ENCODE data around the gene FTCD. TPM values are rescaled to one million over a fixed set of nuclear protein-coding genes. Genes with fewer than 3 reads are reported as not detected.

FTCD gene
- total RNA-seq, 1 donor from 2014 or later, result 8.8 TPM

DNA sequence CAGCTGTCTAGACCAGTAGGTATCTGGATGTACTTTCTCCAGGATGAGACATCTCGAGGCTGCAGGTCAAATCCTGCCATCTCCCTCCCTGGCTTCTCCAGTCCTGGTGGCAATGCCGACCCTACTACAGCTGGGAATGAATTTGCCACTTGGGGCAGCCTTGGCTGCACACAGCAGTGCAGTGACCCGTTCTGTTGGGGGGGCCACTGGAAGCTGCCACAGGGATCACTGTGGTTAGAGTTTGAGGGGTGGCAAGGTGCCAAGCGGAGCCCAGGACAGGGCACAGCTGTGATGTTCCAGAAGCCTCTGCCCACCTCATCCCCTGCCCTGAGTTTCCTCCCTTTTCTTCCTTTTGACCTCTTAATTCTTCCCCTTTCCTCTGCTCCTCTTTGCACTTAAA is 40.4 kb downstream of the FTCD start:
- Mint-ChIP-seq H3K36me3 (peaks cover 14% of the 10 kb centered on the region), H3K27ac (no peak overlapping the region), H3K4me3 (no peak overlapping the region), H3K9me3 (no peaks in the 10 kb centered on the region), H3K4me1 (no peaks in the 10 kb centered on the region), H3K27me3 (ENCODE audit: low read depth) (no peaks in the 10 kb centered on the region)
- DNase-seq (ENCODE audit: low spot score in 2 of 2, unreplicated experiment in 2 of 2), result peak in 1 of 2 experiments; percentile 19
- TF ChIP-seq, protein P1, sequence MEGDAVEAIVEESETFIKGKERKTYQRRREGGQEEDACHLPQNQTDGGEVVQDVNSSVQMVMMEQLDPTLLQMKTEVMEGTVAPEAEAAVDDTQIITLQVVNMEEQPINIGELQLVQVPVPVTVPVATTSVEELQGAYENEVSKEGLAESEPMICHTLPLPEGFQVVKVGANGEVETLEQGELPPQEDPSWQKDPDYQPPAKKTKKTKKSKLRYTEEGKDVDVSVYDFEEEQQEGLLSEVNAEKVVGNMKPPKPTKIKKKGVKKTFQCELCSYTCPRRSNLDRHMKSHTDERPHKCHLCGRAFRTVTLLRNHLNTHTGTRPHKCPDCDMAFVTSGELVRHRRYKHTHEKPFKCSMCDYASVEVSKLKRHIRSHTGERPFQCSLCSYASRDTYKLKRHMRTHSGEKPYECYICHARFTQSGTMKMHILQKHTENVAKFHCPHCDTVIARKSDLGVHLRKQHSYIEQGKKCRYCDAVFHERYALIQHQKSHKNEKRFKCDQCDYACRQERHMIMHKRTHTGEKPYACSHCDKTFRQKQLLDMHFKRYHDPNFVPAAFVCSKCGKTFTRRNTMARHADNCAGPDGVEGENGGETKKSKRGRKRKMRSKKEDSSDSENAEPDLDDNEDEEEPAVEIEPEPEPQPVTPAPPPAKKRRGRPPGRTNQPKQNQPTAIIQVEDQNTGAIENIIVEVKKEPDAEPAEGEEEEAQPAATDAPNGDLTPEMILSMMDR (IDR thresholded peaks at IDR 0.05; ENCODE audit: unreplicated experiment), result no peak

DNA sequence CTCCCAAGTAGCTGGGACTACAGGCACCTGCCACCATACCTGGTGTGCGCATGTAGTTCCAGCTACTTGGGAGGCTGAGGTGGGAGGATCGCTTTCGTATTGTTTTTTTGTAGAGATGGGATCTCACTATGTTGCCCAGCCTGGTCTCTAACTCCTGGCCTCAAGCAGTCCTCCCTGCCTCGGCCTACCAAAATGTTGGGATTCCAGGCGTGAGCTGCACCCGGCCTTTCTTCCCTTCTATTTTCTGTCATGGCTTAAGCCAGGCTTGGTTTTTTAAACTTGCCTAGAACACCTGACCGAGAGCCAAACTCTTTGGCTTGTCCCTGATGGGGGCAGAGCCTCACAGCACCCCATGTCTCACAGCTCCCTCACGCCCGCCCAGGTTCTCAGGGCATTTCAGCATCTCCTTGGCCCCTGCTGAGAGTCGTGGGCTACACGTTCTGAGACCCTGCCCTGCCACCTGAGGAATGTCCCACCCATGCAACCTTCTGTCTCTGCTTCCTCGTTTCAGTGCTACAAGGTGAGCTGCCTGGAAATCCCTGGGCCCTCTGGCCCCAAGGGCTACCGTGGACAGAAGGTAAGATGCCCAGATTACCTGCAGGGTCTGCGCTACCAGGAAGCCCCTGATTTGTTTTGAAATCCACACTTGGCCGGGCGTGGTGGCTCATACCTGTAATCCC is 41.7 kb downstream of the FTCD start:
- Mint-ChIP-seq H3K4me1 (no peaks in the 10 kb centered on the region), H3K9me3 (no peaks in the 10 kb centered on the region), H3K4me3 (no peak overlapping the region), H3K27ac (no peak overlapping the region), H3K36me3 (peaks cover 14% of the 10 kb centered on the region), H3K27me3 (ENCODE audit: low read depth) (no peaks in the 10 kb centered on the region)
- DNase-seq (ENCODE audit: low spot score in 2 of 2, unreplicated experiment in 2 of 2), result peak; percentile 15 to 31
- TF ChIP-seq, protein P1 (IDR thresholded peaks at IDR 0.05; ENCODE audit: unreplicated experiment), result no peak

DNA sequence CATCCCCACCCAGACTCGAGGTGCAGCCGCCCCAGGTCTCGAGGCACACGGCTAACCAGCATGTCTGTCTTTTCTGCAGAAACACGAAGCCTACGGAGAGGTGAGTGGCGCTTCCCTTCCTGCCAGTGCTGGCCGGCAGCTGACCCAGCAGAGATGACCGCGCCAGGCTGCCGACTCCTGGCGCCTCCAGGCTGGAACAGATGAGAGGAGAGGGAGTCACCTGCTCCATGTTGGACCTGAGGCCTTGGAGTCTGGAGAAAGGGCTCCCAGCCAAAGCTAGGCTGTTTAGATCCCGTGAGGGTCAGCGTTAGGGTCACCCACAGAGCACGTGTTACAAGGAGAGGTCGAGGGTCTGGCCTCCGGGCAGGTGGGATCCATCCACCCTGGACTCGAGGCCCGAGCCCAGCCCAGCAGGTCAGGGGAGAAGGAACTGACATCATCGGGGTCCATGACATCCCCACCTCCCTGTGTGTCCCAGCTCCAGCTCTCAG is 42.6 kb downstream of the FTCD start:
- H3K4me1 Mint-ChIP-seq, result no peaks in the 10 kb centered on the region
- TF ChIP-seq, protein P1 (IDR thresholded peaks at IDR 0.05; ENCODE audit: unreplicated experiment), result no peak
- peak; percentile 17 to 32 for DNase-seq (ENCODE audit: low spot score in 2 of 2, unreplicated experiment in 2 of 2)
- peaks cover 7% of the 10 kb centered on the region for H3K9me3 Mint-ChIP-seq
- H3K4me3 Mint-ChIP-seq, result no peak overlapping the region
- no peak overlapping the region for H3K27ac Mint-ChIP-seq
- H3K27me3 Mint-ChIP-seq (ENCODE audit: low read depth), result no peaks in the 10 kb centered on the region
- peaks cover 17% of the 10 kb centered on the region for H3K36me3 Mint-ChIP-seq

DNA sequence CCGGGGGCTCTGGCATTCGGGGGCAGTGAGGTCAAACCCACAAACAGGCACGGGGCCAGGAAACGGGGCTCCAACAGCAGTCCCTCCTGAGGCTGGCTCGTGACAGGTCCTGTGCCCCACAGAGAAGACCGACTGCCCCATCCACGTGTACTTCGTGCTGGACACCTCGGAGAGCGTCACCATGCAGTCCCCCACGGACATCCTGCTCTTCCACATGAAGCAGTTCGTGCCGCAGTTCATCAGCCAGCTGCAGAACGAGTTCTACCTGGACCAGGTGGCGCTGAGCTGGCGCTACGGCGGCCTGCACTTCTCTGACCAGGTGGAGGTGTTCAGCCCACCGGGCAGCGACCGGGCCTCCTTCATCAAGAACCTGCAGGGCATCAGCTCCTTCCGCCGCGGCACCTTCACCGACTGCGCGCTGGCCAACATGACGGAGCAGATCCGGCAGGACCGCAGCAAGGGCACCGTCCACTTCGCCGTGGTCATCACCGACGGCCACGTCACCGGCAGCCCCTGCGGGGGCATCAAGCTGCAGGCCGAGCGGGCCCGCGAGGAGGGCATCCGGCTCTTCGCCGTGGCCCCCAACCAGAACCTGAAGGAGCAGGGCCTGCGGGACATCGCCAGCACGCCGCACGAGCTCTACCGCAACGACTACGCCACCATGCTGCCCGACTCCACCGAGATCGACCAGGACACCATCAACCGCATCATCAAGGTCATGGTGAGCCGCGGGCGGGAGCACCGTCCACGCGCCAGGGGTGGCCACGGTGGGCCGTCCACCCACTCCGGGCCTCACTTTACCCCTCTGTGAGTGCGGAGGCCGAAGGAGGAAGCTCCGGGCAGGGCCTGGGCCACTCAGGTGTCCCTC is 43.3 kb downstream of the FTCD start:
- Mint-ChIP-seq H3K4me3 (no peak overlapping the region), H3K36me3 (peaks cover 22% of the 10 kb centered on the region), H3K9me3 (peaks cover 14% of the 10 kb centered on the region), H3K4me1 (no peaks in the 10 kb centered on the region), H3K27ac (no peak overlapping the region), H3K27me3 (ENCODE audit: low read depth) (no peaks in the 10 kb centered on the region)
- DNase-seq (ENCODE audit: low spot score in 2 of 2, unreplicated experiment in 2 of 2), result peak; percentile 12 to 31
- TF ChIP-seq, protein P1 (IDR thresholded peaks at IDR 0.05; ENCODE audit: unreplicated experiment), result no peak

DNA sequence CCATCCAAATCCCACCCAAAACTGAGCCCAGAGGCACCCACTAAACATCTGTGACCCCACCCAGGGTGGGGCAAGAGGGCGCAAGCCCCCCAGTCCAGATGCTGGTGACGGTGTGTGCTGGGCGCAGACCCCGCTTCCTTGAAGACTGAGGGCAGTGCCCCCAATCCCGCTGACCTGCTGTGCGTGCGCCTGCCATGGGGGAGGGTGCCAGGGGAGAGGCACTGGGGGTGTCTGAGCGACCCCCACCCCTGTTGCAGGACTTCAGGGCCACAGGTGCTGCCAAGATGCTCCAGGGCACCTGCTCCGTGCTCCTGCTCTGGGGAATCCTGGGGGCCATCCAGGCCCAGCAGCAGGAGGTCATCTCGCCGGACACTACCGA is 44.2 kb downstream of the FTCD start:
- no peak overlapping the region for H3K27ac Mint-ChIP-seq
- TF ChIP-seq, protein P1 (IDR thresholded peaks at IDR 0.05; ENCODE audit: unreplicated experiment), result no peak
- peaks cover 23% of the 10 kb centered on the region for H3K36me3 Mint-ChIP-seq
- H3K9me3 Mint-ChIP-seq, result peaks cover 21% of the 10 kb centered on the region
- H3K4me3 Mint-ChIP-seq, result no peak overlapping the region
- DNase-seq (ENCODE audit: low spot score in 2 of 2, unreplicated experiment in 2 of 2), result peak in 1 of 2 experiments; percentile 33
- H3K4me1 Mint-ChIP-seq, result no peaks in the 10 kb centered on the region
- no peaks in the 10 kb centered on the region for H3K27me3 Mint-ChIP-seq (ENCODE audit: low read depth)
